ENCODE results near the gene PLPPR1. TPM values are rescaled to one million over a fixed set of nuclear protein-coding genes. Genes with fewer than 3 reads are reported as not detected.
"Not testable (repeated sequence)": the region's sequence is repeated elsewhere in the genome, so short reads cannot be mapped to it uniquely, and the experiment has no call there.

Gene PLPPR1
- total and polyA plus RNA-seq, 5 donors from 2014 or later, result not detected

GRCh38 chr9:101030086-101030391, 1.5 kb downstream of the PLPPR1 start:
- no peaks in the 10 kb centered on the region for H3K9me3 ChIP-seq (ENCODE audit: control insufficient read depth in 2 of 2, low read length in 2 of 2)
- H3K27ac ChIP-seq (ENCODE audit: insufficient read depth, low read length, poor library complexity, severe bottlenecking), result no peak overlapping the region
- no peaks in the 10 kb centered on the region for H3K36me3 ChIP-seq (ENCODE audit: control insufficient read depth, insufficient read depth, low read length)
- H3K27me3 ChIP-seq (ENCODE audit: control insufficient read depth, insufficient read depth, low read length), result peaks cover 5% of the 10 kb centered on the region
- Mint-ChIP-seq H3K9me3 (peaks cover 0 to 10% (median 0%) of the 10 kb centered on the region in 7 donors), H3K27me3 (peaks cover 30% of the 10 kb centered on the region), H3K4me1 (peaks cover 0 to 2% (median 0%) of the 10 kb centered on the region in 4 donors), H3K4me3 (no peak overlapping the region), H3K36me3 (no peaks in the 10 kb centered on the region), H3K27ac (no peak overlapping the region)
- H3K4me1 ChIP-seq (ENCODE audit: control insufficient read depth, insufficient read depth, low read length, poor library complexity, severe bottlenecking), result no peaks in the 10 kb centered on the region
- DNase-seq (no peak), ATAC-seq (ENCODE audit: low read depth in 2 of 2) (no peak)
- no peak overlapping the region for H3K4me3 ChIP-seq (ENCODE audit: low read depth, low read length)

GRCh38 chr9:101032426-101032825, 3.9 kb downstream of the PLPPR1 start:
- peaks cover 0 to 2% (median 0%) of the 10 kb centered on the region in 4 donors for H3K4me1 Mint-ChIP-seq
- Histone ChIP-seq H3K4me1 (ENCODE audit: control insufficient read depth, insufficient read depth, low read length, poor library complexity, severe bottlenecking) (no peaks in the 10 kb centered on the region), H3K27ac (ENCODE audit: insufficient read depth, low read length, poor library complexity, severe bottlenecking) (no peak overlapping the region), H3K4me3 (ENCODE audit: low read depth, low read length) (no peak overlapping the region), H3K36me3 (ENCODE audit: control insufficient read depth, insufficient read depth, low read length) (no peaks in the 10 kb centered on the region), H3K27me3 (ENCODE audit: control insufficient read depth, insufficient read depth, low read length) (peaks cover 3% of the 10 kb centered on the region), H3K9me3 (ENCODE audit: control insufficient read depth in 2 of 2, low read length in 2 of 2) (no peaks in the 10 kb centered on the region)
- H3K4me3 Mint-ChIP-seq, result no peak overlapping the region
- ATAC-seq (ENCODE audit: low read depth in 2 of 2) (no peak), DNase-seq (no peak)
- H3K27ac Mint-ChIP-seq, result no peak overlapping the region
- peaks cover 26% of the 10 kb centered on the region for H3K27me3 Mint-ChIP-seq
- peaks cover 0 to 7% (median 0%) of the 10 kb centered on the region in 7 donors for H3K9me3 Mint-ChIP-seq
- no peaks in the 10 kb centered on the region for H3K36me3 Mint-ChIP-seq

- DNase-seq (no peak), ATAC-seq (ENCODE audit: low read depth in 2 of 2) (no peak)
- H3K27ac Mint-ChIP-seq, result no peak overlapping the region
- H3K27ac ChIP-seq (ENCODE audit: insufficient read depth, low read length, poor library complexity, severe bottlenecking), result no peak overlapping the region
- no peak overlapping the region for H3K4me3 Mint-ChIP-seq
- no peak overlapping the region for H3K4me3 ChIP-seq (ENCODE audit: low read depth, low read length)
- no peaks in the 10 kb centered on the region for H3K4me1 ChIP-seq (ENCODE audit: control insufficient read depth, insufficient read depth, low read length, poor library complexity, severe bottlenecking)
- peaks cover 0 to 2% (median 0%) of the 10 kb centered on the region in 4 donors for H3K4me1 Mint-ChIP-seq
- H3K27me3 Mint-ChIP-seq, result peaks cover 24% of the 10 kb centered on the region
- H3K9me3 ChIP-seq (ENCODE audit: control insufficient read depth in 2 of 2, low read length in 2 of 2), result no peaks in the 10 kb centered on the region
- H3K27me3 ChIP-seq (ENCODE audit: control insufficient read depth, insufficient read depth, low read length), result peaks cover 3% of the 10 kb centered on the region
- peaks cover 0 to 7% (median 0%) of the 10 kb centered on the region in 7 donors for H3K9me3 Mint-ChIP-seq
- H3K36me3 Mint-ChIP-seq, result no peaks in the 10 kb centered on the region
- H3K36me3 ChIP-seq (ENCODE audit: control insufficient read depth, insufficient read depth, low read length), result no peaks in the 10 kb centered on the region
Measured at GRCh38 chr9:101034222-101034621, 5.7 kb downstream of the PLPPR1 start.

GRCh38 chr9:101035098-101035497, 6.6 kb downstream of the PLPPR1 start:
- Mint-ChIP-seq H3K36me3 (no peaks in the 10 kb centered on the region), H3K27ac (no peak overlapping the region), H3K27me3 (peaks cover 15% of the 10 kb centered on the region), H3K9me3 (peaks cover 0 to 7% (median 0%) of the 10 kb centered on the region in 7 donors), H3K4me1 (peaks cover 0 to under 1% (median 0%) of the 10 kb centered on the region in 4 donors), H3K4me3 (no peak overlapping the region)
- H3K4me1 ChIP-seq (ENCODE audit: control insufficient read depth, insufficient read depth, low read length, poor library complexity, severe bottlenecking), result no peaks in the 10 kb centered on the region
- H3K36me3 ChIP-seq (ENCODE audit: control insufficient read depth, insufficient read depth, low read length), result no peaks in the 10 kb centered on the region
- DNase-seq, result no peak
- no peak overlapping the region for H3K4me3 ChIP-seq (ENCODE audit: low read depth, low read length)
- no peak overlapping the region for H3K27ac ChIP-seq (ENCODE audit: insufficient read depth, low read length, poor library complexity, severe bottlenecking)
- H3K27me3 ChIP-seq (ENCODE audit: control insufficient read depth, insufficient read depth, low read length), result peaks cover 3% of the 10 kb centered on the region
- H3K9me3 ChIP-seq (ENCODE audit: control insufficient read depth in 2 of 2, low read length in 2 of 2), result no peaks in the 10 kb centered on the region
- no peak for ATAC-seq (ENCODE audit: low read depth in 2 of 2)

- Histone ChIP-seq H3K9me3 (ENCODE audit: control insufficient read depth in 2 of 2, low read length in 2 of 2) (no peaks in the 10 kb centered on the region), H3K27ac (ENCODE audit: insufficient read depth, low read length, poor library complexity, severe bottlenecking) (no peak overlapping the region), H3K4me1 (ENCODE audit: control insufficient read depth, insufficient read depth, low read length, poor library complexity, severe bottlenecking) (no peaks in the 10 kb centered on the region), H3K27me3 (ENCODE audit: control insufficient read depth, insufficient read depth, low read length) (no peaks in the 10 kb centered on the region), H3K4me3 (ENCODE audit: low read depth, low read length) (no peak overlapping the region), H3K36me3 (ENCODE audit: control insufficient read depth, insufficient read depth, low read length) (no peaks in the 10 kb centered on the region)
- no peaks in the 10 kb centered on the region for H3K4me1 Mint-ChIP-seq
- H3K27ac Mint-ChIP-seq, result no peak overlapping the region
- no peaks in the 10 kb centered on the region for H3K27me3 Mint-ChIP-seq
- peaks cover 0 to 5% (median 0%) of the 10 kb centered on the region in 7 donors for H3K9me3 Mint-ChIP-seq
- no peaks in the 10 kb centered on the region for H3K36me3 Mint-ChIP-seq
- ATAC-seq (ENCODE audit: low read depth in 2 of 2), result no peak
- no peak overlapping the region for H3K4me3 Mint-ChIP-seq
- no peak for DNase-seq
Measured at GRCh38 chr9:101037430-101037829, 8.9 kb downstream of the PLPPR1 start.

GRCh38 chr9:101038488-101038887, 10.0 kb downstream of the PLPPR1 start:
- ATAC-seq (ENCODE audit: low read depth in 2 of 2) (no peak), DNase-seq (no peak)
- Histone ChIP-seq H3K36me3 (ENCODE audit: control insufficient read depth, insufficient read depth, low read length) (no peaks in the 10 kb centered on the region), H3K27me3 (ENCODE audit: control insufficient read depth, insufficient read depth, low read length) (no peaks in the 10 kb centered on the region), H3K4me1 (ENCODE audit: control insufficient read depth, insufficient read depth, low read length, poor library complexity, severe bottlenecking) (no peaks in the 10 kb centered on the region), H3K27ac (ENCODE audit: insufficient read depth, low read length, poor library complexity, severe bottlenecking) (no peak overlapping the region), H3K9me3 (ENCODE audit: control insufficient read depth in 2 of 2, low read length in 2 of 2) (no peaks in the 10 kb centered on the region), H3K4me3 (ENCODE audit: low read depth, low read length) (no peak overlapping the region)
- no peaks in the 10 kb centered on the region for H3K4me1 Mint-ChIP-seq
- no peak overlapping the region for H3K4me3 Mint-ChIP-seq
- peaks cover 0 to 1% (median 0%) of the 10 kb centered on the region in 7 donors for H3K9me3 Mint-ChIP-seq
- no peaks in the 10 kb centered on the region for H3K36me3 Mint-ChIP-seq
- H3K27me3 Mint-ChIP-seq, result no peaks in the 10 kb centered on the region
- no peak overlapping the region for H3K27ac Mint-ChIP-seq

GRCh38 chr9:101039581-101039980, 11.1 kb downstream of the PLPPR1 start:
- not testable (repeated sequence) for H3K27me3 Mint-ChIP-seq; ATAC-seq (ENCODE audit: low read depth in 2 of 2); H3K27ac Mint-ChIP-seq; H3K4me3 ChIP-seq (ENCODE audit: low read depth, low read length); H3K4me3 Mint-ChIP-seq; H3K27me3 ChIP-seq (ENCODE audit: control insufficient read depth, insufficient read depth, low read length); H3K4me1 ChIP-seq (ENCODE audit: control insufficient read depth, insufficient read depth, low read length, poor library complexity, severe bottlenecking); H3K27ac ChIP-seq (ENCODE audit: insufficient read depth, low read length, poor library complexity, severe bottlenecking); H3K9me3 ChIP-seq (ENCODE audit: control insufficient read depth in 2 of 2, low read length in 2 of 2); H3K4me1 Mint-ChIP-seq; H3K36me3 Mint-ChIP-seq; H3K9me3 Mint-ChIP-seq; H3K36me3 ChIP-seq (ENCODE audit: control insufficient read depth, insufficient read depth, low read length); DNase-seq

GRCh38 chr9:101047848-101048397, 19.4 kb downstream of the PLPPR1 start:
- Histone ChIP-seq H3K9me3 (ENCODE audit: control insufficient read depth in 2 of 2, low read length in 2 of 2) (no peaks in the 10 kb centered on the region), H3K27me3 (ENCODE audit: control insufficient read depth, insufficient read depth, low read length) (no peaks in the 10 kb centered on the region), H3K4me1 (ENCODE audit: control insufficient read depth, insufficient read depth, low read length, poor library complexity, severe bottlenecking) (no peaks in the 10 kb centered on the region), H3K4me3 (ENCODE audit: low read depth, low read length) (no peak overlapping the region), H3K27ac (ENCODE audit: insufficient read depth, low read length, poor library complexity, severe bottlenecking) (no peak overlapping the region), H3K36me3 (ENCODE audit: control insufficient read depth, insufficient read depth, low read length) (no peaks in the 10 kb centered on the region)
- Mint-ChIP-seq H3K4me1 (no peaks in the 10 kb centered on the region), H3K4me3 (no peak overlapping the region), H3K27me3 (peaks cover 4% of the 10 kb centered on the region), H3K36me3 (no peaks in the 10 kb centered on the region), H3K9me3 (peaks cover 0 to 6% (median 2%) of the 10 kb centered on the region in 7 donors), H3K27ac (no peak overlapping the region)
- no peak for ATAC-seq (ENCODE audit: low read depth in 2 of 2)
- DNase-seq, result no peak
